GOT3 (cell line): ENCODE results near the gene ADRA2B.
"Not testable (repeated sequence)": the region's sequence is repeated elsewhere in the genome, so short reads cannot be mapped to it uniquely, and the experiment has no call there.

Source experiments
- DNase-seq: peaks from one replicate; lab custom pipeline; 2025; ENCODE audit warnings: mixed read lengths; lab: John Stamatoyannopoulos, UW

ADRA2B gene

DNA sequence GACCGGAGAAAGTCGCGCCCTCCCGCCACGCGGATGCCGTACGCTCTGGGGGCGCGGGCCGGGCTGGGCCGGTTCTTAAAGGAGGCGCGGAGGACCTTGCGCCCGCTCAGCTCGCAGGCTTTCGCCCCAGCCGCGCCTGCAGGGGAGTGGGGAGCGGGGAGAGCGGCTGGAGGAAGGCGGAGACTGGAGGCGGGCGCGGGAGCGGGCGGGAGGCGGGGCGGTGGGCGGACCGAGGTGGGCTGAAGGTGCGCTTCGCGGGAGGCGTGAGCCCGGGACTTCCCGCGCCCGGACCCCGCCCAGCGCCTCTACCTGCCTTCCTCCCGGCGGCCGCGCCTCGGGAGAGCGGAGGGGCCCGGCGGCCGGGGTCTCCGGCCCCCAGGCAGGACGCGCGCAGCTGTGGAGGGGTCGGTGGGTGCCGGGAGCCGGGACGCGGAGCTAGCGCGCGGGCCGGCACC is at the start of gene ADRA2B:
Gene ADRA2B, minus strand, starts transcription at position 148 of the 455 bp plus-strand sequence. CDS start 422 bp downstream, outside the sequence.
- DNase-seq: no peak

DNA sequence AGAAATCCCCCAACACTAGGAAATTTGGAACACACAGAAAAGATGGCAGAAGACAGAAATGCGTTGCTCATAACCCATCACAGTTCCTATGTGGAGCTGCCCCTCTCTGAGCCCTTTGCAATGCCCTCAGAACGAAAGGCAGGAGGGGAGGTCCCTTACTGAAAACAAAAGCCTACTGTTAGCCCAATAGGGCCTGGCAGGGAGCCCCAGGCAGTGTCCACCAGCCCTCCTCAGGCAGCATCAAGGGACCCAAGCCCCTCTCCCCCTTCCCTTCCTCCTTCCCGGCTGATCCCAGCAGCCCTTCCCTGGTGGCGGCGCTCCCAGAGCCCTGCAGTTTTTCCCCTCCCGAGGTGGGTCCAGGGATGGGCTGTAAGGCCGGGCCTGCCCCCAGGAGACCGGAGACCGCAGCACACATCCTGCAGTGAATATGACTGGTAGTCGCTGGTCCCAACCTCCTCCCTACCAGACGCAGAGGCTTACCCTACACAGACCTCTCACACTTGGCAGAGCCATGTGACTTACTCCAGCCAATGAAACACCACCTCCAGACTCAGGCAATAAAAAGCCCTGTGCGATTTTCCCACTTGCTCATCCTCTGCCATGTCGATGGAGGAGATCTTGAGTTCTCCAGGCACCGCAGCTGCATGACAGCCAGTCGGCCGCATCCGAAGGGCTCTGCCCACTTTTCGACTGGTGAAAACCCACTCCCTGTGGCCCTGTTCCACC is 48.3 kb upstream of the ADRA2B start:
- DNase-seq: no peak

DNA sequence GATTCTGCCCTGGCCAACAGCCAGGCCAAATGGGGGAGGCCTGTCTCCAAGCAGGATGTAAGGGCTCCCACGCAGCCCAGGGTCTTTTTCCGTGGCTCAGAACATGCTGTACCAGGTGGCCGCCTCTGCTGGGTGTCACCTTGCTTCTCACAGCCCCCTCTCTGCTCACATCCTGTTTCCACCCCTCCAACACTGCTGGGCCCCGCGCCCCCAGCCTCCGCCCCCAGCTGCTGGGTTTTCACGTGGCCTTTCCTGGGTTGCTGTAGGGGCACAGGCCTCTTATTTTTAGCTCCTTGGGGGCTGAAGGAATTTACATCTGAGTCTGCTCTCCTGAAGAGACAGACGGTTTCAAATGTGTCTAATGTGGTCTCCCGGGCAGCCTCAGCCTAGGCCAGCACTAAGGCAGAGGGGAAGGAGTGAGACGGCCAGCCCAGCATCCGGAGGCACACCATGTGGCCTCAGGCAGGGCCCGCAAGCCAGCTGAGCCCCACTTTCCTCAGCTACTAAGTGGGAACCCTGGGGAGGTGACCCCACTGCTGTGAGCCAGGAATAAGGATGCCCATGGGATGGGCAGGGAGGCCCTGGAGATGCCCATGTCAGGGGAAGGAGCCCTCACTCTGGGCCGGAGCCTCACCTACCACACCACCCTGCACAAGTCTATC is 47.5 kb upstream of the ADRA2B start:
- no peak for DNase-seq

DNA sequence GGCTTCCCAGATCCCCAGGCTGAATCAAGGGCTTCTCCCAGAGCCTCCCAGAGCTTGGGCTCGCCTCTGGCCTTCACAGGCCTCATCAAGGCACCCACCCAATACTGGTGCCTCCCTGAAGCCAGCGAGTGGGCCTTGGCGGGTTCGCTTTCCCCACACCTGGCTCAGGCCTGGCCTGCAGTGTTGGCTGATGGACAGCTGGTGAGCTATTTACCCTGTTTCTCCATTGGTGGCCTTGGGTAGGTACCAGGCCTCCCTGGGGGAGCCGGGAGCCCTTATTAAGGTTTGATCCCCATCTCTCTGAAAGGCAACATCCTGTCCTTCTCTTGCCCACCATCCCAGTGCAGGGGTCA is 47.0 kb upstream of the ADRA2B start:
- DNase-seq: no peak

DNA sequence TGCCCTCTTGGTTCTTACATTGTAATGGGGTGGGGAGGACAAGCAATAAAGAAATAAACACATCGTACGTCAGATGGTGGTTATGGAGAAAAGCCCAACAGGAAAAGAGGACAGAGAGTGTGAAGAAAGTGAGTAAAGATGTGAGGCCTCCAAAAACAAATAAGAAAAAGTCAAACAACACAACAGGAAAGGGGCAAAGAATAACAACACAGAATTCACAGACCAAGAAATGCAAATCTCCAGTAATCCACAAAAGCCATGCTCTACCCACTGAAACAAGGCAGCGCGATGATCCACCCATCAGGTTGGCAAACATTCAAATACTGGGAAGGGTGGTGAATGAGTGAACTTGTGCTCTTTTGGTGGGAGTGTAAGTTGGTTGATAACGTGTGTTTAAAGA is 45.5 kb upstream of the ADRA2B start:
- DNase-seq: no peak

DNA sequence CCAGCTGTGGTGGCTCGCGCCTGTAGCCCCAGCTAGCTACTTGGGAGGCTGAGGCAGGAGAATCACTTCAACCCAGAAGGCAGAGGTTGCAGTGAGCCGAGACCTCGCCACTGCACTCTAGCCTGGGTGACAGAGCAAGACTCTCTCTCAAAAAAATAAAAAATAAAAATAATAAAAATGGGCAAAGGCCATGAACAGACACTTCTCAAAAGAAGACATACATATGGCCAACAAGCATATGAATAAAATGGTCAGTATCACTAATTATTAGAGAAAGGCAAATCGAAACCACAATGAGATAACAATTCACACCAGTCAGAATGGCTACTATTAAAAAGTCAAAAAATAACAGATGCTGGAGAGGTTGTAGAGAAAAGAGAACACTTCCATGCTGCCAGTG is 44.0 kb upstream of the ADRA2B start:
- not testable (repeated sequence) for DNase-seq

DNA sequence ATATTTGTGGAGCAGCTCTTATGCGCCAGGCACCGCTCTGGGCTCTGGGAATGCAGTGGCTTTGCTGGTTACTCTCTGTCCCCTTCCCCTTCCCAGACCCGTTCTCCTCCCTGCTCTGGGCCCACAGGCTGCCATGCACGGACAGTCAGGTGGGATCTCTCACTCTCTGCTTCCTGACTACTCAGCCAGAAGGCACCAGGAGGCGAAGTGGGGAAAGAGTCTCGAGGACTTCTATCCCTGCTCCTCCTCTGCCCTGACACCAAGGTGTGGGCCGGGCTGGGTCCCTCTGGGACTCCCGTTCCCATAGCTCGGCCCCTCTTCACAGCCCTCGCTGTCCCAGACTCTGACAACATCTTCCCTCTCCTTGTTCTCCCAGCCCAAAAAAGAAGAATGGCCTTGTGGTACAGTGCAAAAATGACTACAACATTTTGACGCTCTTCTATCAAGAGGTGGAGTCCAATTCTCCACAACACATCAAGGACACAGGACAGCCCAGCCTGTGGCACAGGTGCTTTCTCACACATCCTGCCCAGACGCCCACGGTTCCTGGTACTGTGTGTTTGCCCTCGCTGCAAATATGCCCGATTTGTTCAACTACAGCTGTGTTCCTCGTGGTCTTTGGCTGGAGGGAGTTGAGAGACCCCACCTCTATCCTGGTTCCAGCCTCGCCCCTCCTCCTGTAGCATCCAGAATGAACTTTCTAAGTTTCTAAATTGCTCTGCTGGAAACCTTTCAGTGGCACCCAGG is 42.9 kb upstream of the ADRA2B start:
- DNase-seq: no peak

DNA sequence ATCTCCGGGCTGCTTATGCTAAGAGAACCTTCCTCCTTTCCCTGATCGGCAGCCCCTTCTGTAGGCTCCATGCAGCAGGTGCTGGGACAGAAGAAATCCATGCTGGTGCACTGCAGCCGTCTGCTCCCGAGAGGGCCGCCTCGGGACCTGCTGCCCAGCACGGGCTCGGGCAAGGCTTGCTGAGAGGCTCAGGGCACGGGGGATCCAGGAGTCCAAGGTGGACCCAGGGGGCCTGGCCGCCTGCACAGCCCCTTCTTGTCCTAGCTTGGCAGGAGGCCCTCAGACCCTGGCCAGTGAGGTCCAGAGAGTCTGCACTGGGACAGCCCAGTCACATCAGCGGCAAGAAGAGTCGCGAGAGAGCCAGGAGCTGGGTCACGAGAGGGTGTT is 42.2 kb upstream of the ADRA2B start:
- DNase-seq: no peak

DNA sequence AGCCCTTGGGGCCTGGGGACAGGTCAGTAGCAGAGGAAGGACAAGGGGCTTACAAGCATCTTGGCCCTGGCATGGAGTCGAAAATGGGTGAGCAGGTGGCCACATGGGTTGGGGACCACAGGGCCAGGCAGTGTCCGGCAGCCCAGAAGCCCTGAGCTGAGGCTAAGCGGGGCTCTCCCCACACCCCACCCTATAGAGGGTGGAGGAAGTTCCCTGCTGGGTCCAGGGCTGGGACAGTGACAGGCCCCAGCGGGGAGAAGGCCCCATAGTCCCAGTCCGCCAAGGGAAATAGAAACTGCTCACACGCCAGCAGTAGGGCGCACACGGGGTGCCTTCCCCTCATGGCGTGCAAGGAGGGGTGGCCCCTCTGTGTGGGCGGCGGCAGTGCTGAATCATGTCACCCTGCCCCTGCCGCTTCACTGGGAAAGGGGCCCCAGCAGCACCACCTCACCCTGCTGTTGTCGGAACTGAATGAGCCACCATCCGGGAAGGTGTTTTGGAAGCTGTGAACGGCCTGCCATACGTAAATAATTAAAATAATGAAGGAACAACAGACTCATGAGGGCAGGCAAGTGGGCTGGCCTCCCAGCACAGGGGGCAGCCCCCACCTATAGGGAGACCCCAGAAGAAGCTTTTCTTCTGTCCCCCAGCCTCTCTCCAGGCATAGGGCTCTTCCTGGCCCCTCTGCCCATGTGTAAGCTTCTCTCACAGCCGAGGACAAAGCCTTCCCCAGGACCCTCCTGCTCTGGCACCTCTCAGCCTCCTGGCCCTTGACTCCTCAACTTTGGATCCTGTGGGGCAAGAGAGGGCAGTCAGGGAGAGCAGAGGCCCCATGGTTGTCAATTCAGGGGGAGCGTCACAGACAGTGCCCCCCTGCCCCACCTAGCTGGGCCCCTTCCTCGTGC is 41.5 kb upstream of the ADRA2B start:
- no peak for DNase-seq

DNA sequence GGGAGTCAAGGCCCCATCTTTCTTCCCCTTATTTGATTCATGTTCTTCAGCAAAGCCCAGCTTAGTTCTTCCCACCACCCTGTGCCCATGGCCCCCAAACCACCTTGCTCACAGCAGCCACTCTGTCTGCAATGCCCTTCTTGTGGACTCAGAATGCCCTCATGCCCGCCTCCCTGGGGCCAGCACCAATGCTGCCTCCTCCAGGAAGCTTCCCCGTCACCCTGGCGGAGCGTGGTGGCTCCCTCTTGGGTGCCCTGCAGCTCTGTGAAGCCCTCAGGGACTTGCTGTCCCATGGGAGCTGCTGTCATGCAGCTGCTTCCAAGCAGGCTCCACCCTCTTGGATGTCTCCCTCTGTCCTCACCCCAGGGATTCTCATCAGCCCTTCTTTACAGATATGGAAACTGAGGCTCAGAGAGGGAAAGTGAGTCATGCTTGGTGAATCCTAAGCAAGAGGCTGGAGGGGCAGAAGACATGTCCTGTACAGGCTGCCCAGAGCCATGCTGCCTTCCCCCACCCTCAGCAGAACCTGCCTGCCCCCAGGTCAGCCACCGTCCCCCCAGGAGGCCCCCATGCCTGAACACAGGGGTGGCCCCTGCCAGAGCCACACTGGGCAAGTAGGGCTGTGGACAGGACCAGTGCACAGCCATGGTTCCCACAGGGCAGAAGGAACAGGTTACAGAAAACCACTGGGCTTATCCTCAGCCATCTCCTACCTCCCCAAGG is 40.7 kb upstream of the ADRA2B start:
- DNase-seq: no peak

DNA sequence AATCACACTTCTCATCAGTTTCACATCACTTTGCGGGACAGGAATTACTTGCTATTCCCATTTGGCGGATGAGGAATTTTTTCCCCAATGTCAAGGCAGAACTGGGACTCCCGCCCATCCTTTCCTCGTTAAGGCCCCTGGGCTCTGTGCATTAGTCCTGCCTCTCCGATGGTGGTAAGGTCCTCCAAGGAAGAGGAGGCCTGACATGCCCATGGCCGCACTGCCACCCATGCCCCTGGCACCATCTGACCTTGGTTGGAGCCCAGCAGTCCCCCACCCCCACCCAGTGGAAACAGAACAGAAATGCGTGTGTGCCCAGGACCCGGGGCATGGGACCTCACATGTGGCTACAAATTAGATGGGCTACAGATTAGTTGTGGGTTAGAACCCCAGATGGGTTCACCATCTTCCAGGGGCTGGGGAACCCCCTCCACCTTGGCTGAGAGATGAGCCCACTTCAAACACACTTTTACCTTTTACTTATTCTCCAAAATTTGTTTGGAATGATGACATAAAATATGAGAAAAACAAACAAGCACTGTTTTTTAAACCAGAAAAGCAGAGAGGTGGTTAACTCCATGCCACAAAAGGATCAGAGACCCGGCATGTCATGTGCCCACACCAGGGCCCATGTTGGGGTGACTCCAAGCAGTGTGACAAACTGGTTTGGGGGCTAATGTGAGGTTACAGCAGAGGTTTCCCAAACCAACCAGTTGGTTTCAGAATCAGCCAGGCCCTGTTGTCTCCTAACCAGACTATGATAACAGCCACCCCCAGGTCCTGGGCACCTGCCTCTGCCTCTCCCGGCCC is 39.8 kb upstream of the ADRA2B start:
- DNase-seq: no peak

DNA sequence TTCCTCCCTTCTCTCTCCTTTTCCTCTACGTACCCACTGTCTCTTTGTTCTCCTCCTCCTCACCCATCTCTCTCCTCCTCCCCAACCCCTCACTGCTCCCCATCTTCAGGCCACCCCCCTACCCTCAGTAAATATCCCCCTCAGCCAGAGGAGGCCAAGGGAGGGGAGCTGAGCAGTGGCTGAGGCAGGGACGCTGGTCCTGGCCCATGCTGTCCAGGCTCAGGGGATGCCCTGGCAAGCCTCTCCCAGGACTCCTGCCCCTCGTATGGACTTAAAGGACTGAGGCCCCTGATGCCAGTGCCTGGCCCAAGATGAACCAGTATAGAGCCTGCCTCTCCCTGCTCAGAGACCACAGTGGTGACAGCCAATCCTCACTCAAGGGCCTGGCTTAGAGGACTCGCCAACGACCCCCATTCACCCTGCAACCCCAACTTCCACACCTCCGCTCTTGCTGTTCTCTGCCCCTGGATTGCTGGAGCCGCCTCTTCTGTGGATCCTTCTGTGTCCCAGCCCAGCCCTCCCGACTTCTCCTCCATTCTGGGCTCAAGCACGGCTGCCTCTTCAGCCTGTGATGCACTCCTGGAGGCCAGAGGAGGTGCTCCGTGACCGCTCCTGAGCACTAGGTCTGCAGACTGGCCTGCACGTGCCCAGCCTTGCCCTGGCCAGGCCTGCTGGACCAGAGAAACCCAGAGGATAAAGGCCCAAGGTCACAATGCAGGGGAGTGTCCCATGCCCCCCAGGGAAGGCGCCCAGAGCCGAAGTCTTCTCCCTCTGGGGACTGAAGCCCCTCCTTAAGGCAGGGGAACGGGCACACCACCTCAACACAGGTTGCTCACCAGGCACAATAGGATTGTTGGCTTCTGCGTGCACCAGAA is 38.4 kb upstream of the ADRA2B start:
- DNase-seq: no peak

DNA sequence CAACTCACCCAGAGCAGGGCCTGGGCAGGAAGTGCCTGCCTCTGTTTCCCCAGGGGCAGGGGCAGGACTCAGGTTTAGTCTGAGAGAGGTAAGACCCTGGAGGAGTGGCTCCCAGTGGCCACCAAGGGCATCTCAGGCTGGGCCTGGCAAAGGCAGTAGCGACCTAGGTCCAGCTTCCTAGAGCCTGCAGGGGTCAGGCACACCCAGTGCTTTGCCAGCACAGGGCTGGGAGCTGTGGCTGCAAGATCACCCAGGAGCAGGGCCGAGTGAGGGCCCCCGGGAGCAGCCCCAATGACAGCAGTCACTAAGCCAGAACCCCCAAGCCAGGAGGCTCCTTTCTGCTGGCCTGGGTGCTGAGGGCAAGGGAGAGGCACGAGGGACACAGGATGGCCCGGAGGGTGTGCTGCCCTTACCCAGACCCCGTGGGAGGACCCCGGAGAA is 37.6 kb upstream of the ADRA2B start:
- DNase-seq: no peak

DNA sequence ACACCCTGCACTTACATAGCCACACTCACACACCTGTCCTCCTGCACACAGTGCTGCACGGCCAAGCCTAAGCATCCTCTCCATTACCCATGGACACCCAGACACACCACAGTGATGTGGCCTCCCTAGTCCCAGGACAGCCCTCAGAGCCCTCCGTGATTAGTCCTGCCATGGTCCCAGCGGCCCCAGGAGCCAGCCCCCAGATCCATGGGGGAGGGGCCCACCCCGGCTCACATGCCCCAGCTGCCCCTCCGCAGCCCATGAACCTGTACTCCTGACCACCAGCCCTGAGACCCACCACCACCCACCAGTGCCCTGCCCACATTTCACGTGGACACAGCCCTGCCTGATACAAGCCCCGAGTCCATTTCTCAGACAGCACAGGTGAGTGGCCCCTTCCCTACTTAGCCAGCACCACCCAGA is 36.9 kb upstream of the ADRA2B start:
- DNase-seq: no peak

DNA sequence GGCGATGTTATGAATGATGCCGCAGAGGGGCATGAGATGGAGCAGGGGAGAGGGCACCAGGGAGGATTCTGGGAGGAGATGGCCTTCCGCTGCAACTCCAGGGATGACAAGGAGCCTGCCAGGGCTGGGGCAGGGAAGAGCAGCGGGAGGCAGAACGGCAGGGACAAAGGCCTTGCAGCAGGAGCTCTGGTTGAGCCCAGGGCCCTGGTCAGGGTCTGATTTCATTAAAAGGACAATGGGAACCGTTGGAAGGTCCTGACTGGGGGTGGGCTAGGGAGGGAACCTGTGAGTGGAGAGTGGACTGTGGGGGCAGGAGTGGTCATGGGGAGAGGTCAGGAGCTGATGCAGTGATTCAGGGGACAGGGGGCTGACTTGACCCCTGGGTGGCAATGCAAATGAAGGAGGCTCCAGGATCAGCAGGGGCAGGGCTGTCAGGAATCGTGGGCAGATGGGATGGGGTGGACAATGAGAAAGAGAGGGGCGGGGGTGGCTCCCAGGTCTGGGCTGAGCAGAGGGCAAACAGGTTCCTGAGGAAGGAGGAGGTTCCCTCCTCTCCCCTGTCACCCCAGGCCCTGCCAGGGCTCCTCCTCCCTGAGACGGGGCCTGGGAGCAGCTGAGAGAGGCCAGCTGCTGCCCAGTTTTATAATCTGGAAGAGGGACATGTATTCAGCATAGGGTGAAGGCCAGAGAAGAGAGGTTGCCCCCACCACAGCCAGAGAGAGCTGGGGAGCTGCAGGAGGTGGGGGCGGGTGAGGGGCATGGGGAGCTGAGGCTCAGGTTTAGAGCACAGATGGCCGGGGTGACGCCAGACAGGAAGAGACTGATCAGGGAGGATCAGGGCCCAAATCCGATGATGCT is 36.2 kb upstream of the ADRA2B start:
- no peak for DNase-seq

DNA sequence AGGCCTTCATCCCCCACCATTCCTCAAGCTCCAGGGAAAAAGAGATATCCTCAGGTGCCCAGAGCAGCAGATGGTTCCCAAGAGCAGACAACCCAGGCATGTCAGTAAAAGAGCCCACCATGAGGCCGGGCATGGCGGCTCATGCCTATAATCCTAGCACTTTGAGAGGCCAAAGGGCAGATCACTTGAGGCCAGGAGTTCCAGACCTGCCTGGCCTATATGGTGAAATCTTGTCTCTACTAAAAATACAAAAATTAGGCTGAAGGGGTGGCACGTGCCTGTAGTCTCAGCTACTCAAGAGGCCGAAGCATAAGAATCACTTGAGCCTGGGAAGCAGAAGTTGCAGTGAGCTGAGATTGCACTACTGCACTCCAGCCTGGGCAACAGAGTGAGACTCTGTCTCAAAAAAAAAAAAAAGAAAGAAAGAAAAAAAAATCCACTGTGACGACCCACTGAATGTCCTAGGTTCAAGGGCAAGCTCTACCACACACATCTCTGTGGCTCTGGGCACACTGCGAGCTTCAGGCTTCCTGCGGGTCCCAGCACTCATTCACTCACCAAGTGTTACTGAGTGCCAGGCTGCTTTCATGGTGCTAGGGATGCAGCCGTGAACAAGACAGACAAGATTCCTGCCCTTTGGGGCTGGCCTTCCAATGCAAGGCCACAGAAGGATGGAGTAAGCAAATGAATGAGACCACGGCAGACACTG is 35.4 kb upstream of the ADRA2B start:
- no peak for DNase-seq

DNA sequence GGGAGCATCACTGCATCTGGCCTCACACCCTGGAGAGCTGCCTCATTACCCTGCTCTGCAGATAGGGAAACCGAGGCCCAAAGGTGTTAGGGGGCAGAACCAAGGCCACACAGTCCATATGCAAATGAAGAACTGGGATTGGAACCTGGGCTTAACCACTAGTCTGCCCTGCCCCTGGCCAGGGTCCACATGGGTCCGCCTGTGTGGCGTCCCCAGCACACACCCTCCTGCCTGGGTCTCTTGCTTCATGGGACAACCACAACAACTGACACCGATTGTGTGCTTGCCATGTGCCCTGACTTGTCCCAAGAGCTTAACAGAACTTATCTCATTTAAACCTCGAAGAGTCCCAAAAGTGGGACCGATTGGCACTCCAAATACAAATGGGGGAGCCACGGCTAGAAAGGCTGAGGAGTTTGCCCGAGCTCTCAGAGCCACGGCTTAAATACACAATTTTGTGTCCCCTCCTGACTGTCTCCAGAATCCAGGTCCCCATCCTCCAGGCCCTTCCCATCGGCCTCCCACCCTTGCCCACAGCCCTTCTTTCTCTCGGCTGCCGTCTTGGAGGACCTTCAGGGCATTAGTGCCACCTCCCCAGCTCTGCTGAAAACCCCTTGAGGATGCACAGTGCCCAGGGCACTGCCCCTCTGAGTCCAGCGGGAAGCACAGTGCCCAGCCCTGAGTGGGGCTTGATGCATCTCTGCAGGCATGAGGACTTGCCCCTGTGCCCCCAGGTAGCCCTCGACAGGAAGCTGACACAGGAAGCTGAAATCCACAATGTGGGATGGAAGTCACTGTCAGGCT is 34.6 kb upstream of the ADRA2B start:
- DNase-seq: no peak
